Measurements from ENCODE around the gene IL1RAPL1.

DNA sequence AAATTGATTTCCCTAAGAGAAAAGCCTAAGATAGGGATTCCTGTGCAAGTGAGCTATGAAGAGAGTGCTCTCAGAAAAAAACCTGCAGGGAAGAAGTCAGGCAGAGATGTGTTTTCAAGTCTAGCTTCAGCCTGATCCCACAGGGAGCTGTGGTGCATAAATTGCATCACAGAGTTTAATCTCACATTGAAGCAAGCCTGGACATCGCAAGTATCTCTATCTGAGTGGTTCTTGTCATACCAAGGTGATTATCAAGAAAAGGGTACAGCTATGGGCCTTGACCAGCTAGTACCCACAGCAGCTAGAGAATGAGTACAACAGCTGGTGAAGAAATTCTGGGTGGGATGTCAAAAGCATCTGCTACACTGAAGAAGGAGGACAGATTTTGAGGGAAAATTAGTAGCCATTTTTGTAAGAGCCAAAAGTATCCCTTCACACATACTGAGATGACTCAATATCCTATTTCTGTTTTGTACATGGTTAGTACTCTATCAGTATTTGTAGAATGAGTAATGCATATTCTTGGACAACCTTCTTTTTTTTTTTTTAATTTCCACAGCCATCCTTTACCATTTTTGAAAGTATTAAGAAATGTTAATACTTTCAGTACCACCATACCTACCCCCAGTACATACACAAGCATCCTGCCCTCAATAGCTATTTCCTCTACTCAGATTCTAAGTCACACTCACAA lies 708.9 kb downstream of the IL1RAPL1 start:
- TF ChIP-seq EZH2 (IDR thresholded peaks at IDR 0.05; ENCODE audit: borderline replicate concordance, low read depth, low read length, severe bottlenecking), result no peak
- TF ChIP-seq, protein P1, sequence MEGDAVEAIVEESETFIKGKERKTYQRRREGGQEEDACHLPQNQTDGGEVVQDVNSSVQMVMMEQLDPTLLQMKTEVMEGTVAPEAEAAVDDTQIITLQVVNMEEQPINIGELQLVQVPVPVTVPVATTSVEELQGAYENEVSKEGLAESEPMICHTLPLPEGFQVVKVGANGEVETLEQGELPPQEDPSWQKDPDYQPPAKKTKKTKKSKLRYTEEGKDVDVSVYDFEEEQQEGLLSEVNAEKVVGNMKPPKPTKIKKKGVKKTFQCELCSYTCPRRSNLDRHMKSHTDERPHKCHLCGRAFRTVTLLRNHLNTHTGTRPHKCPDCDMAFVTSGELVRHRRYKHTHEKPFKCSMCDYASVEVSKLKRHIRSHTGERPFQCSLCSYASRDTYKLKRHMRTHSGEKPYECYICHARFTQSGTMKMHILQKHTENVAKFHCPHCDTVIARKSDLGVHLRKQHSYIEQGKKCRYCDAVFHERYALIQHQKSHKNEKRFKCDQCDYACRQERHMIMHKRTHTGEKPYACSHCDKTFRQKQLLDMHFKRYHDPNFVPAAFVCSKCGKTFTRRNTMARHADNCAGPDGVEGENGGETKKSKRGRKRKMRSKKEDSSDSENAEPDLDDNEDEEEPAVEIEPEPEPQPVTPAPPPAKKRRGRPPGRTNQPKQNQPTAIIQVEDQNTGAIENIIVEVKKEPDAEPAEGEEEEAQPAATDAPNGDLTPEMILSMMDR (IDR thresholded peaks at IDR 0.05; ENCODE audit: borderline replicate concordance, extremely low read depth, low read length, poor library complexity, severe bottlenecking), result no peak

Measured in DND-41 (cell line).